HCT116 (cell line): Measurements from ENCODE around the gene GMCL1. TPM values are rescaled to one million over a fixed set of nuclear protein-coding genes. Genes with fewer than 3 reads are reported as not detected.

Source experiments
- ATAC-seq: fragments of 200-7000 bp; cut with Tn5 transposase; 2 replicates; pipeline ENCODE4 v1.9.1; 2020; ENCODE audit warnings: mild to moderate bottlenecking, moderate library complexity
- BruUV-seq: library from RNA; stranded (reverse); fragments of 400-500 nt; replicated peaks from 2 replicates; lab custom pipeline; 2021; lab: Mats Ljungman, UMichigan
- CTCF ChIA-PET: fragments of 300-600 bp; sonication (Branson Sonifier 250); formaldehyde crosslinking; loops from one replicate; lab custom pipeline; 2021; ENCODE audit warnings: antibody characterized with exemption; lab: Charles Lee
- POLR2A ChIA-PET: fragments of 300-600, 350-600 bp; sonication (Branson Sonifier 250); formaldehyde crosslinking; loops from one replicate; lab custom pipeline; 2021; ENCODE audit warnings: antibody characterized with exemption; lab: Charles Lee
- RAD21 ChIA-PET, 2 experiments: fragments of 300-600 bp; sonication (Branson Sonifier 250); formaldehyde crosslinking; loops; one replicate each; lab custom pipeline; 2023; ENCODE audit warnings: low total read pairs in 2 of 2; ENCODE audit not compliant: uncharacterized antibody in 2 of 2, unreplicated experiment in 2 of 2, low non-redundant PET in 1 of 2; lab: Charles Lee
- DNase-seq: peaks from one replicate; pipeline ENCODE4 v3.0.0-alpha.2; 2010; ENCODE audit warnings: low read depth, low spot score
- H2AFZ ChIP-seq: fragments of 200-600 bp; shearing (Covaris generic), sonication (generic); 2 replicates; pipeline ENCODE4 v1.6.1; 2017; ENCODE audit warnings: low read depth, mixed run types, mixed read lengths, antibody characterized with exemption, low read length; ENCODE audit not compliant: poor library complexity, severe bottlenecking
- H3K27ac ChIP-seq: 2 replicates; pipeline ENCODE4 v1.5.1; 2012; ENCODE audit warnings: low read depth, low read length
- H3K27me3 ChIP-seq: fragments of 200-600 bp; sonication (generic); 2 replicates; pipeline ENCODE4 v1.6.1; 2016; ENCODE audit warnings: mixed run types, low read length, mixed read lengths; ENCODE audit not compliant: insufficient read depth
- H3K36me3 ChIP-seq, 2 experiments: fragments of 200-500 bp in 1 of 2; fragments of 200-600 bp in 1 of 2; sonication (Bioruptor generic) in 1 of 2; sonication (generic) in 1 of 2; 2 replicates each; pipeline versions ENCODE4 v1.5.1 to v1.6.1; 2014 to 2016; ENCODE audit warnings: low read length in 2 of 2, inconsistent platforms in 1 of 2, mixed read lengths in 1 of 2, mixed run types in 1 of 2; ENCODE audit not compliant: insufficient read depth in 2 of 2, control insufficient read depth in 1 of 2
- H3K4me1 ChIP-seq, 2 experiments: fragments of 200-600 bp in 1 of 2; sonication (generic) in 1 of 2; 2 replicates each; pipeline versions ENCODE4 v1.5.1 to v1.6.1; 2012 to 2017; ENCODE audit warnings: low read length in 2 of 2, inconsistent platforms in 1 of 2, mild to moderate bottlenecking in 1 of 2, mixed read lengths in 1 of 2, mixed run types in 1 of 2, moderate library complexity in 1 of 2; ENCODE audit not compliant: insufficient read depth in 2 of 2, control insufficient read depth in 1 of 2
- H3K4me2 ChIP-seq: fragments of 200-600 bp; sonication (generic); 2 replicates; pipeline ENCODE4 v1.6.1; 2017; ENCODE audit warnings: mixed run types, low read length, mixed read lengths
- H3K4me3 ChIP-seq, 2 experiments: fragments of 200-600 bp in 1 of 2; sonication (generic) in 1 of 2; replicated peaks in 1 of 2; 2 replicates each; pipeline ENCODE4 v1.5.1; 2011 to 2016; ENCODE audit warnings: low read length in 2 of 2, control low read depth in 1 of 2, low read depth in 1 of 2, mild to moderate bottlenecking in 1 of 2, mixed read lengths in 1 of 2, mixed run types in 1 of 2
- H3K79me2 ChIP-seq: fragments of 200-600 bp; sonication (generic); 2 replicates; pipeline ENCODE4 v1.6.1; 2017; ENCODE audit warnings: mild to moderate bottlenecking, mixed run types, low read length, moderate library complexity, mixed read lengths; ENCODE audit not compliant: insufficient read depth
- H3K9ac ChIP-seq: fragments of 200-600 bp; sonication (generic); 2 replicates; pipeline ENCODE4 v1.6.1; 2016; ENCODE audit warnings: low read length, mixed read lengths
- H3K9me2 ChIP-seq: fragments of 200-600 bp; sonication (generic), shearing (Covaris generic); 2 replicates; pipeline ENCODE4 v1.6.1; 2017; ENCODE audit warnings: mixed run types, mild to moderate bottlenecking, moderate library complexity; ENCODE audit not compliant: insufficient read depth
- H3K9me3 ChIP-seq, 2 experiments: fragments of 200-500 bp in 1 of 2; fragments of 200-600 bp in 1 of 2; sonication (Bioruptor generic) in 1 of 2; sonication (generic) in 1 of 2; 2 replicates each; pipeline ENCODE4 v1.6.1; 2014 to 2017; ENCODE audit warnings: low read length in 2 of 2, mixed read lengths in 2 of 2, inconsistent platforms in 1 of 2, low read depth in 1 of 2, mild to moderate bottlenecking in 1 of 2, mixed run types in 1 of 2, moderate library complexity in 1 of 2; ENCODE audit not compliant: control insufficient read depth in 1 of 2, insufficient read depth in 1 of 2
- H4K20me1 ChIP-seq: fragments of 200-600 bp; sonication (generic), shearing (Covaris generic); 2 replicates; pipeline ENCODE4 v1.6.1; 2017; ENCODE audit warnings: mixed run types, mild to moderate bottlenecking, moderate library complexity; ENCODE audit not compliant: insufficient read depth
- CEBPB ChIP-seq: IDR thresholded peaks from 2 replicates; pipeline ENCODE4 v1.6.1; 2012; ENCODE audit warnings: low read depth
- EZH2 ChIP-seq: fragments of 200-600 bp; sonication (generic); IDR thresholded peaks from 2 replicates; pipeline ENCODE4 v1.6.1; 2017; ENCODE audit warnings: antibody characterized with exemption, mixed run types
- JUND ChIP-seq: IDR thresholded peaks from 2 replicates; pipeline ENCODE4 v1.6.1; 2012
- POLR2A ChIP-seq: IDR thresholded peaks from 2 replicates; pipeline ENCODE4 v1.7.0; 2011; ENCODE audit warnings: borderline replicate concordance; ENCODE audit not compliant: insufficient read depth, insufficient read length; ENCODE audit errors: extremely low read depth
- POLR2AphosphoS5 ChIP-seq: IDR thresholded peaks from 2 replicates; pipeline ENCODE4 v1.6.1; 2011; ENCODE audit warnings: mild to moderate bottlenecking, low read depth, low read length, moderate library complexity
- RAD21 ChIP-seq: IDR thresholded peaks from 2 replicates; pipeline ENCODE4 v1.6.1; 2012; ENCODE audit warnings: low read depth, mild to moderate bottlenecking
- SIN3A ChIP-seq: IDR thresholded peaks from 2 replicates; pipeline ENCODE4 v1.6.1; 2012; ENCODE audit warnings: low read depth
- TCF7L2 ChIP-seq: IDR thresholded peaks from 2 replicates; pipeline ENCODE4 v1.7.0; 2011; ENCODE audit warnings: borderline replicate concordance, inconsistent platforms; ENCODE audit not compliant: insufficient read depth, insufficient read length; ENCODE audit errors: extremely low read depth
- ZBTB33 ChIP-seq: IDR thresholded peaks from 2 replicates; pipeline ENCODE4 v1.6.1; 2011; ENCODE audit warnings: mild to moderate bottlenecking, low read length, moderate library complexity; ENCODE audit not compliant: insufficient replicate concordance; ENCODE audit errors: extremely low read depth
- intact Hi-C: fragments of 100-400 bp; cut with micrococcal nuclease; formaldehyde crosslinking; loops from 2 replicates; pipeline ENCODE4 v1.10.0; 2022
- total RNA-seq: library from RNA; stranded (reverse); gene quantifications from one replicate; pipeline ENCODE4 v1.2.1, GENCODE V29; 2021; ENCODE audit not compliant: unreplicated experiment
- TF ChIP-seq, protein P1 (sequence below): IDR thresholded peaks from 2 replicates; pipeline ENCODE4 v1.6.1; 2012; ENCODE audit warnings: low read depth

The GMCL1 gene
- total RNA-seq, 1 experiment from 2014 or later = 16.7 TPM

GRCh38 chr2:69827796-69828540, 1.5 kb upstream of the GMCL1 start (continued):
- TF ChIP-seq POLR2AphosphoS5 = no peak

- Histone ChIP-seq H3K9ac (peak overlapping the region; percentile 64), H3K36me3 (peaks cover 0 to 3% of the 10 kb centered on the region in 2 experiments; a peak in 1 of 4 replicates), H3K4me2 (peak overlapping the region; percentile 78), H3K4me3 (peak overlapping the region; percentile 80 to 86), H3K27ac (peak overlapping the region; percentile 73), H3K4me1 (peaks cover 10 to 16% of the 10 kb centered on the region in 2 experiments; a peak in 3 of 4 replicates), H2AFZ (peak overlapping the region; percentile 42), H3K79me2 (peaks cover 36% of the 10 kb centered on the region), H3K9me3 (no peaks in the 10 kb centered on the region), H4K20me1 (no peaks in the 10 kb centered on the region), H3K9me2 (no peaks in the 10 kb centered on the region), H3K27me3 (no peaks in the 10 kb centered on the region)
- ChIA-PET CTCF (interaction anchor here (3.5 kb wide), 2 partner anchors 12 to 104 kb away, joined by 11 to 19 read pairs; no protein-coding TSS in a partner anchor), RAD21 (interaction anchor here (1.4 kb wide), 2 partner anchors 104 kb away, joined by 4 to 5 read pairs; no protein-coding TSS in a partner anchor), POLR2A (interaction anchor here (1.3 kb wide), 1 partner anchor 104 kb away, joined by 5 read pairs; no protein-coding TSS in a partner anchor)
- TSS peak; percentile 95 for BruUV-seq
- ATAC-seq = no peak
- no peak for DNase-seq
- intact Hi-C loops = no loop called here
- TF ChIP-seq SIN3A (no peak), ZBTB33 (no peak), JUND (no peak), POLR2A (no peak), CEBPB (no peak), TCF7L2 (no peak), EZH2 (no peak), RAD21 (no peak)
- TF ChIP-seq, protein P1, sequence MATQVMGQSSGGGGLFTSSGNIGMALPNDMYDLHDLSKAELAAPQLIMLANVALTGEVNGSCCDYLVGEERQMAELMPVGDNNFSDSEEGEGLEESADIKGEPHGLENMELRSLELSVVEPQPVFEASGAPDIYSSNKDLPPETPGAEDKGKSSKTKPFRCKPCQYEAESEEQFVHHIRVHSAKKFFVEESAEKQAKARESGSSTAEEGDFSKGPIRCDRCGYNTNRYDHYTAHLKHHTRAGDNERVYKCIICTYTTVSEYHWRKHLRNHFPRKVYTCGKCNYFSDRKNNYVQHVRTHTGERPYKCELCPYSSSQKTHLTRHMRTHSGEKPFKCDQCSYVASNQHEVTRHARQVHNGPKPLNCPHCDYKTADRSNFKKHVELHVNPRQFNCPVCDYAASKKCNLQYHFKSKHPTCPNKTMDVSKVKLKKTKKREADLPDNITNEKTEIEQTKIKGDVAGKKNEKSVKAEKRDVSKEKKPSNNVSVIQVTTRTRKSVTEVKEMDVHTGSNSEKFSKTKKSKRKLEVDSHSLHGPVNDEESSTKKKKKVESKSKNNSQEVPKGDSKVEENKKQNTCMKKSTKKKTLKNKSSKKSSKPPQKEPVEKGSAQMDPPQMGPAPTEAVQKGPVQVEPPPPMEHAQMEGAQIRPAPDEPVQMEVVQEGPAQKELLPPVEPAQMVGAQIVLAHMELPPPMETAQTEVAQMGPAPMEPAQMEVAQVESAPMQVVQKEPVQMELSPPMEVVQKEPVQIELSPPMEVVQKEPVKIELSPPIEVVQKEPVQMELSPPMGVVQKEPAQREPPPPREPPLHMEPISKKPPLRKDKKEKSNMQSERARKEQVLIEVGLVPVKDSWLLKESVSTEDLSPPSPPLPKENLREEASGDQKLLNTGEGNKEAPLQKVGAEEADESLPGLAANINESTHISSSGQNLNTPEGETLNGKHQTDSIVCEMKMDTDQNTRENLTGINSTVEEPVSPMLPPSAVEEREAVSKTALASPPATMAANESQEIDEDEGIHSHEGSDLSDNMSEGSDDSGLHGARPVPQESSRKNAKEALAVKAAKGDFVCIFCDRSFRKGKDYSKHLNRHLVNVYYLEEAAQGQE = no peak
Observed at GRCh38 chr2:69828938-69829255, 563 bp upstream of the GMCL1 start.
